Transverse colon (tissue), 4 donors: Measurements from ENCODE around the gene TRIM45. TPM values are rescaled to one million over a fixed set of nuclear protein-coding genes. Genes with fewer than 3 reads are reported as not detected.

ENCODE experiments used
- DNase-seq: peaks from one replicate; pipeline ENCODE4 v3.0.0-alpha.2; 2019
- H3K27ac ChIP-seq, 4 donors: fragments of 200-600 bp; sonication (generic); 2 replicates each; pipeline ENCODE4 v1.5.1; 2016 to 2018; ENCODE audit warnings: inconsistent platforms in 4 of 4
- H3K27me3 ChIP-seq: fragments of 200-600 bp; sonication (generic); 2 replicates; pipeline ENCODE4 v1.5.1; 2017; ENCODE audit warnings: inconsistent platforms
- H3K36me3 ChIP-seq, 4 donors: fragments of 200-600 bp; sonication (generic); 2 replicates each; pipeline ENCODE4 v1.5.1; 2017 to 2019; ENCODE audit warnings: inconsistent platforms in 4 of 4
- H3K4me1 ChIP-seq, 4 donors: fragments of 200-600 bp; sonication (generic); 2 replicates each; pipeline ENCODE4 v1.5.1; 2017 to 2020; ENCODE audit warnings: inconsistent platforms in 4 of 4
- H3K4me3 ChIP-seq, 4 donors: fragments of 200-600 bp; sonication (generic); 1 replicate in 1 of 4; 2 replicates in 3 of 4; pipeline versions ENCODE4 v1.5.1 to v1.6.1; 2017 to 2019; ENCODE audit warnings: inconsistent platforms in 4 of 4
- H3K9me3 ChIP-seq, 2 donors: fragments of 200-600 bp; sonication (generic); 2 replicates each; pipeline ENCODE4 v1.5.1; 2017 to 2019; ENCODE audit warnings: inconsistent platforms in 2 of 2
- CTCF ChIP-seq, 5 experiments: fragments of 200-600 bp in 3 of 5; fragments of 450-650 bp in 2 of 5; sonication (generic) in 3 of 5; IDR thresholded peaks; 1 replicate in 2 of 5; 2 replicates in 3 of 5; pipeline ENCODE4 v1.5.1; 2016 to 2017; ENCODE audit warnings: antibody characterized with exemption in 5 of 5, inconsistent platforms in 3 of 5, mild to moderate bottlenecking in 2 of 5, moderate library complexity in 1 of 5
- EP300 ChIP-seq: sonication (generic); formaldehyde crosslinking; IDR thresholded peaks from one replicate; pipeline ENCODE4 v1.6.1; 2017; ENCODE audit warnings: antibody characterized with exemption, low read depth
- POLR2A ChIP-seq: fragments of 450-650 bp; IDR thresholded peaks from one replicate; pipeline ENCODE4 v1.6.1; 2016; ENCODE audit warnings: antibody characterized with exemption, mild to moderate bottlenecking, moderate library complexity
- POLR2AphosphoS5 ChIP-seq, 3 donors: sonication (generic); formaldehyde crosslinking; IDR thresholded peaks; one replicate each; pipeline ENCODE4 v1.6.1; 2016; ENCODE audit warnings: antibody characterized with exemption in 3 of 3
- WGBS, 2 donors: methylation state at CpG; one replicate each; pipeline ENCODE4 v1.1.5; 2018; ENCODE audit warnings: low coverage in 1 of 2; 5-methylcytosine and 5-hydroxymethylcytosine counted together
- in situ Hi-C, 4 donors: fragments of 200-750 bp; cut with MboI; loops; one replicate each; pipeline versions ENCODE4 v1.15.0 to v1.15.1; 2017; ENCODE audit warnings: low sequenced_read_pairs in 3 of 4, low pct_ligation_motif_present in 1 of 4, low pct_unique_long_range_greater_than_20kb in 1 of 4
- intact Hi-C: fragments of 100-400 bp; cut with DNase I; formaldehyde crosslinking; loops from one replicate; pipeline ENCODE4 v1.15.1; 2023; ENCODE audit warnings: low total_unique reads
- total RNA-seq, 4 donors: library from RNA; depleted of rRNA; stranded (reverse); fragments of >200 nt; gene quantifications; one replicate each; pipeline ENCODE4 v1.1.0, GENCODE V29; 2016

Gene TRIM45
- total RNA-seq, 4 donors from 2014 or later, result 2.6 to 106 (median 3.1) TPM

- intact Hi-C loops, result no loop called here
- Histone ChIP-seq H3K27me3 (no peaks in the 10 kb centered on the region), H3K9me3 (no peaks in the 10 kb centered on the region), H3K36me3 (no peaks in the 10 kb centered on the region), H3K4me3 (no peak overlapping the region), H3K4me1 (peaks cover 6 to 16% (median 13%) of the 10 kb centered on the region in 4 donors), H3K27ac (no peak overlapping the region)
- no peak for DNase-seq
- in situ Hi-C loops, result loop anchor here in 1 of 4 donors (25.0 kb wide), 1 partner anchor 795 kb away; no protein-coding TSS in a partner anchor
- TF ChIP-seq CTCF (IDR thresholded peaks at IDR 0.05) (no peak), POLR2A (no peak), POLR2AphosphoS5 (IDR thresholded peaks at IDR 0.05) (no peak), EP300 (no peak)
- WGBS, 2 donors, result 80 to 91% methylated on average over 1 to 2 of the region's 2 CpGs
These were observed 3.9 kb downstream of the TRIM45 start for GRCh38 chr1:117117697-117118096.

- Histone ChIP-seq H3K9me3 (no peaks in the 10 kb centered on the region), H3K4me3 (no peak overlapping the region), H3K36me3 (no peaks in the 10 kb centered on the region), H3K27me3 (no peaks in the 10 kb centered on the region), H3K4me1 (peaks cover 6 to 11% (median 9%) of the 10 kb centered on the region in 4 donors), H3K27ac (no peak overlapping the region)
- intact Hi-C loops (no loop called here), in situ Hi-C loops (loop anchor here in 1 of 4 donors (25.0 kb wide), 1 partner anchor 796 kb away; no protein-coding TSS in a partner anchor)
- TF ChIP-seq POLR2AphosphoS5 (IDR thresholded peaks at IDR 0.05) (no peak), CTCF (IDR thresholded peaks at IDR 0.05) (no peak), POLR2A (no peak)
- 95 to 100% methylated on average over 2 to 3 of the region's 3 CpGs for WGBS, 2 donors
- DNase-seq, result no peak
These were observed 4.8 kb downstream of the TRIM45 start for GRCh38 chr1:117116784-117117130.

GRCh38 chr1:117116090-117116783, 5.3 kb downstream of the TRIM45 start:
- WGBS, 2 donors, result 92 to 100% methylated on average over 13 of the region's 13 CpGs
- in situ Hi-C loops (loop anchor here in 1 of 4 donors (25.0 kb wide), 1 partner anchor 796 kb away; no protein-coding TSS in a partner anchor), intact Hi-C loops (no loop called here)
- Histone ChIP-seq H3K4me1 (peaks cover 6 to 10% (median 9%) of the 10 kb centered on the region in 4 donors), H3K36me3 (no peaks in the 10 kb centered on the region), H3K9me3 (no peaks in the 10 kb centered on the region), H3K27ac (no peak overlapping the region), H3K27me3 (no peaks in the 10 kb centered on the region), H3K4me3 (no peak overlapping the region)
- DNase-seq, result no peak
- TF ChIP-seq POLR2AphosphoS5 (IDR thresholded peaks at IDR 0.05) (no peak), CTCF (IDR thresholded peaks at IDR 0.05) (no peak), EP300 (no peak), POLR2A (no peak)

DNA sequence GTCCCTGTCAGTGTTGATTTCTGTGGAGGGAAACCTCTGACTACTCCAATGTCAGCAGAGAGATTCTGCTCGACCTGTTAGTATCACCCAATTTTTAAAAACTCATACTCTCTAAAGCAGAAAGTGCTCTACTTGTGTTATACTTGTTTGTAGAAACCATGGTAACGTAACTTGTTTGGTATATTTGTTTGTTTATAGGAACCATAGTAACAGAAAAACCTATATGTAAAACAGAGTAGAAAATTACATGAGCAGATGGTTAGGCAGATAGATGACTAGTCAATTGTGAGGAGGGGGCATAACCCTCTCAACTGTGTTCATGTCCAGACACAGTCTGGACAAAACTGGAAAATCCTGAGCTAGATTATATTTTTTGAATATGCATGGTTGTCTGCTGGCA, 6.7 kb downstream of the TRIM45 start:
- no peak for TF ChIP-seq POLR2AphosphoS5 (IDR thresholded peaks at IDR 0.05)
- TF ChIP-seq CTCF (IDR thresholded peaks at IDR 0.05), result no peak
- no peak for TF ChIP-seq POLR2A
- TF ChIP-seq EP300, result no peak
- no peak overlapping the region for H3K27ac ChIP-seq
- in situ Hi-C loops, result loop anchor here in 1 of 4 donors (25.0 kb wide), 1 partner anchor 797 kb away; no protein-coding TSS in a partner anchor
- no peak overlapping the region for H3K4me3 ChIP-seq
- no peaks in the 10 kb centered on the region for H3K4me1 ChIP-seq
- H3K27me3 ChIP-seq, result no peaks in the 10 kb centered on the region
- no peaks in the 10 kb centered on the region for H3K36me3 ChIP-seq
- H3K9me3 ChIP-seq, result no peaks in the 10 kb centered on the region
- no peak for DNase-seq
- 58 to 68% methylated on average over 2 of the region's 2 CpGs for WGBS, 2 donors
- intact Hi-C loops, result no loop called here
